GM18868 (cell line): Measurements from ENCODE around the gene HBE1.
"Not testable (repeated sequence)": the region's sequence is repeated elsewhere in the genome, so short reads cannot be mapped to it uniquely, and the experiment has no call there.

Experiments used
- ATAC-seq: cut with Tn5 transposase; IDR thresholded peaks from one replicate; pipeline ENCODE4 v1.9.1; 2021; ENCODE audit warnings: mild to moderate bottlenecking, moderate library complexity; ENCODE audit not compliant: unreplicated experiment

The HBE1 gene

GRCh38 chr11:5269715-5270147 lies at the start of gene HBE1:
TSS of gene HBE1 (minus strand) at chr11:5269945. CDS start at chr11:5269890, 55 bp downstream.
- ATAC-seq: no peak

GRCh38 chr11:5317292-5317691 lies 47.5 kb upstream of the HBE1 start:
- ATAC-seq: no peak

- ATAC-seq: not testable (repeated sequence)
Measured at GRCh38 chr11:5313326-5314023, 43.7 kb upstream of the HBE1 start.

GRCh38 chr11:5310423-5310822 lies 40.7 kb upstream of the HBE1 start:
- no peak for ATAC-seq

GRCh38 chr11:5307256-5308019 lies 37.7 kb upstream of the HBE1 start:
- ATAC-seq: no peak

- no peak for ATAC-seq
Measured at GRCh38 chr11:5304046-5304445, 34.3 kb upstream of the HBE1 start.

- ATAC-seq: no peak
Measured at GRCh38 chr11:5303626-5304025, 33.9 kb upstream of the HBE1 start.

- no peak for ATAC-seq
Measured at GRCh38 chr11:5301846-5302245, 32.1 kb upstream of the HBE1 start, which contains the start of gene OR51B4. TSS of gene OR51B4 (minus strand) at chr11:5301946. CDS start at chr11:5301946, 0 bp downstream.

- no peak for ATAC-seq
Measured at GRCh38 chr11:5300251-5300650, 30.5 kb upstream of the HBE1 start.

GRCh38 chr11:5298451-5298850 lies 28.7 kb upstream of the HBE1 start:
- ATAC-seq: no peak

GRCh38 chr11:5297721-5298323 lies 28.1 kb upstream of the HBE1 start:
- ATAC-seq: no peak

- ATAC-seq: not testable (repeated sequence)
Measured at GRCh38 chr11:5294342-5294995, 24.7 kb upstream of the HBE1 start.

GRCh38 chr11:5293028-5293427 lies 23.3 kb upstream of the HBE1 start:
- ATAC-seq: no peak

- peak; percentile 96 for ATAC-seq
Measured at GRCh38 chr11:5291207-5291838, 21.6 kb upstream of the HBE1 start.

- ATAC-seq: no peak
Measured at GRCh38 chr11:5290106-5290505, 20.4 kb upstream of the HBE1 start.

GRCh38 chr11:5289696-5290095 lies 20.0 kb upstream of the HBE1 start:
- ATAC-seq: no peak

- ATAC-seq: no peak
Measured at GRCh38 chr11:5288906-5289550, 19.3 kb upstream of the HBE1 start.

- no peak for ATAC-seq
Measured at GRCh38 chr11:5288108-5288905, 18.6 kb upstream of the HBE1 start.

- no peak for ATAC-seq
Measured at GRCh38 chr11:5286901-5287300, 17.2 kb upstream of the HBE1 start.
